8988T (cell line): ENCODE measurements around the gene ATP8A2.
"Not testable (repeated sequence)": the region's sequence is repeated elsewhere in the genome, so short reads cannot be mapped to it uniquely, and the experiment has no call there.

Experiments
- DNase-seq: peaks from one replicate; pipeline ENCODE4 v3.0.0; 2011

The ATP8A2 gene

GRCh38 chr13:25466880-25467279, 95.1 kb downstream of the ATP8A2 start:
- DNase-seq: no peak

GRCh38 chr13:25468325-25469168, 96.8 kb downstream of the ATP8A2 start:
- DNase-seq: no peak

GRCh38 chr13:25469169-25469525, 97.4 kb downstream of the ATP8A2 start:
- DNase-seq: no peak

GRCh38 chr13:25473864-25474263, 102.1 kb downstream of the ATP8A2 start:
- no peak for DNase-seq

- no peak for DNase-seq
Observed at GRCh38 chr13:25478186-25478585, 106.4 kb downstream of the ATP8A2 start.

GRCh38 chr13:25489238-25489637, 117.5 kb downstream of the ATP8A2 start:
- DNase-seq: no peak

- DNase-seq: no peak
Observed at GRCh38 chr13:25490236-25490635, 118.5 kb downstream of the ATP8A2 start.

GRCh38 chr13:25493931-25494640, 122.3 kb downstream of the ATP8A2 start:
- DNase-seq: no peak

- no peak for DNase-seq
Observed at GRCh38 chr13:25494698-25495411, 123.1 kb downstream of the ATP8A2 start.

GRCh38 chr13:25501231-25501630, 129.5 kb downstream of the ATP8A2 start:
- no peak for DNase-seq

- no peak for DNase-seq
Observed at GRCh38 chr13:25502031-25502430, 130.3 kb downstream of the ATP8A2 start.

GRCh38 chr13:25502551-25502950, 130.8 kb downstream of the ATP8A2 start:
- DNase-seq: no peak

GRCh38 chr13:25503856-25504255, 132.1 kb downstream of the ATP8A2 start:
- no peak for DNase-seq

GRCh38 chr13:25507841-25508240, 136.1 kb downstream of the ATP8A2 start:
- no peak for DNase-seq

DNA sequence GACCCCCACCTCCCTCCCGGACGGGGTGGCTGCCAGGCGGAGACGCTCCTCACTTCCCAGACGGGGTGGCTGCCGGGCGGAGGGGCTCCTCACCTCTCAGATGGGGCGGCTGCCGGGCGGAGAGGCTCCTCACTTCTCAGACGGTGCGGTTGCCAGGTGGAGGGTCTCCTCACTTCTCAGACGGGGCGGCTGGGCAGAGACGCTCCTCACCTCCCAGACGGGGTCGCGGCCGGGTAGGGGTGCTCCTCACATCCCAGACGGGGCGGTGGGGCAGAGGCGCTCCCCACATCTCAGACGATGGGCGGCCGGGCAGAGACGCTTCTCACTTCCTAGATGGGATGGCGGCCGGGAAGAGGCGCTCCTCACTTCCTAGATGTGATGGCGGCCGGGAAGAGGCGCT, 141.3 kb downstream of the ATP8A2 start:
- not testable (repeated sequence) for DNase-seq

DNA sequence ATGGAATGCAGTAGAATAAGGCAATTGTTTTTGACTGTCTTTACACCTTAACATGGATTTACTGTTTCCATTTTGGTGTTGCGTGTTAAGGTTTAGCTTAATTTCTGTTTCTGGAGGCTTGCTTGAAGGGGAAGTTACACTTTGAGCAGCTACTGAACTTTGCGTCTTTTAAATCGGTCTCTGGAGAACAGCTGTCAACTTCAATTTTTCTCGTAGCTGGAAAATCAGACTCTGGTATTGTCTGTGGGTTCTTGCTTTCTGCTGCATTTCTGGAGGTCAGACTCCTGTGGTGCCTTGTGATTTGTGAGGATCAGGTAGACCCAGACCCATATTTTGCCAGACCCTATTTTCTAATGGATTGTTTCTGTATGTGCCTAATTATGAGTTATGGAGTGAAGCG, 146.7 kb downstream of the ATP8A2 start:
- DNase-seq: no peak

GRCh38 chr13:25525884-25526283, 154.1 kb downstream of the ATP8A2 start:
- no peak for DNase-seq

DNA sequence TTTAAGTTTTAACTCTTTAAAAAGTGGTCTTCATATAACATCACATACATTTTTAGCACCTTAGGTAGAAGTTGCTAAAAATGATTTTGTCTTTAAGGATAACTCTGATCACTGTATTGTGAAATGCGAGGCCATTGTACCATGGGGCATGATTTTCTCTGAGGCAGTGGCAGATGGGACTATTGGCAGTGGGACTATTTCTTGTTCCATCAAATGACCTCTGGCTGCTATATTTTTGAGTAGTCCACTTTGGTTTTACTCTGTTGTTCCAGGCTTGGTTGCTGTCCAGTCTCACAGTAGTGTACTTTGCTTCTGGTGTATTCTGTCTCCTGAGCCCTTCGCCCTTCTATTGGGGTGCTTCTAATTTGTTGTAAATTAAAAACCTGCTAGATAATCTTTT, 156.5 kb downstream of the ATP8A2 start:
- DNase-seq: no peak

DNA sequence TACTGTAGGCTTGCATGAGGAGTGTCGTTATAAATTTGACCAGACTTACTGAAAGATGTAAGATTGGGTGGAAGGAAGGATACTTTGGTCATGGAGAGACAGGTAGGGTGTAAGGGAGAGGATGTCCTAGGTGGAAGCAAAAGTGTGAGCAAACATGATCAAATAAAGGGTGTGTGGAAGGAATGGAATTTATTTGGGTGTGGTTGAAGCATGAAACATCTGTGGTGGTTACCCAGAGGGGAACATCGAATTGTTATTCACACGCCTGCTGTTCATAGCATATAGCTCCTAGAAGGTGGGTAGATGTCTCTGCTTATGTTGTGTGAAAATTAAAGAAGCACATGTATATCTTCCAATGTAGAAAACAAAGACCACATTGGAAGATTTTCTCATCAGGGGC, 157.7 kb downstream of the ATP8A2 start:
- DNase-seq: no peak

DNA sequence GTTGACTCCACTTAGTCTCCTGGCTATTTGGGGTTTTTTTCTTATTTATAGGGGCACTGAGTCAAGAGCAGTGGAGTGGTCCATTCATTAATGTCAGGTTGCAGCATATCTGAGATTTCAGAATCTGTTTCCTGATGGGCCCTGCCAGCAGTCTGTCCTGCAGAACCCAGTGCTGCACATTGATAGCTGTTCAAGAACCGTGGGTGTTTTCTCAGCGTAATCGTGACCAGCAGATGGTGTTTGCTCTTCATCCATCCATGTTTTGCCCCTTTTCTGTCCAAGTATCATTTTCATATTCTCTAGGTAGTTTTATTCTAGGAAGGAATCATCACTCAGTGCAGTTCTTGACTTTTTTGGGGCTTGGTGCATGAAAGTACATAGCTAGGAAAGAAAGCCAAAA, 166.5 kb downstream of the ATP8A2 start:
- DNase-seq: no peak

- no peak for DNase-seq
Observed at GRCh38 chr13:25541434-25542123, 169.8 kb downstream of the ATP8A2 start.

DNA sequence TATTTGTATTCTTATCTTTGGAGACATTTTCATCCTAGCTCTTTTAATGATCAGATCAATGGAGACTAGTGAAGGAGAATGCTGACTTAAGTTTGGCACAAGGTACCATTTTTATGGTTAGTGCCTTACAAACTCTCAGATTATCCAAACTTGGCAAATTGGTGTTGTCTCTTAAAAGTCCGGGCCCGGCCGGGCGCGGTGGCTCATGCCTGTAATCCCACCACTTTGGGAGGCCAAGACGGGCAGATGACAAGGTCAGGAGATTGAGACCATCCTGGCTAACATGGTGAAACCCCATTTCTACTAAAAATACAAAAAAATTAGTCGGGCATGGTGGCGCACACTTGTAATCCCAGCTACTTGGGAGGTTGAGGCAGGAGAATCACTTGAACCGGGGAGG, 177.2 kb downstream of the ATP8A2 start:
- DNase-seq: not testable (repeated sequence)

DNA sequence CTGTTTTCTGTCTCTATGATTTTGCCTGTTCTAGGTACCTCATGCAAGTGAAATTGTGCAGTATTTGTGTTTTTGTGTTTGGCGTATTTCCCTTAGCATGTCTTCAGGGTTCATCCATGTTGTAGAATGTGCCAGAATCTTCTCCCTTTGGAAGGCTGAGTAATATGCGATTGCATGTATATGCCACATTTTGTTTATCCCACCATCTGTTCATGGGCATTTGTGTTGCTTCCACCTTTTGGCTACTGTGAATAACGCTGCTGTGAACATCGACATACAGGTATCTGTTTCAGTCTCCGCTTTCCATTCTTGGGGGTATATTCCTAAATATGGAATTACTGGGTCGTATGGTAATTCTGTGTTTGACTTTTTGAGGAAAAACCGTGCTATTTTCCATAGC, 190.0 kb downstream of the ATP8A2 start:
- no peak for DNase-seq
